GM12874 (cell line): ENCODE measurements around the gene L3MBTL4.

Source experiments
- CTCF ChIP-seq: IDR thresholded peaks from 2 replicates; pipeline ENCODE4 v1.5.1; 2011; ENCODE audit warnings: low read depth, mild to moderate bottlenecking, control low read depth, low read length, moderate library complexity; ENCODE audit not compliant: insufficient read depth

L3MBTL4 gene

GRCh38 chr18:6239716-6240115 is 175.0 kb downstream of the L3MBTL4 start:
- TF ChIP-seq CTCF: no peak

DNA sequence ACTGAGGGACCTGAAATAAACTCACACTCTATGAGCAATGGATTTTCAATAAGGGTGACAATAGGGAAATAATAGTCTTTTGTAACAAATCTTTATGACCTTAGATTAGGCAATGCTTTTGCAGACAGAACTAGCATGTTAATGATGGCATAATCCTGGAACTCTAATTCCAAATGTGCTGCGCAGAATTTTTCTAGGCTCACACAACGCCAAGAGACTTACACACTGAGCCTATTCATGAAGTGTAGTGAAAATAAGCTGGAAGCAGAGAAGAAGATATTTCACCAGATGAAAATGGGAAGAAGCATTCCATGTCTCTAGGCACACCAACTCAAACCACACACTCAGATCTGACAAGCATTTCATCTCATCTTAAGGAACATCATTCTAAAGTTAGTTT is 178.5 kb downstream of the L3MBTL4 start:
- TF ChIP-seq CTCF: no peak

DNA sequence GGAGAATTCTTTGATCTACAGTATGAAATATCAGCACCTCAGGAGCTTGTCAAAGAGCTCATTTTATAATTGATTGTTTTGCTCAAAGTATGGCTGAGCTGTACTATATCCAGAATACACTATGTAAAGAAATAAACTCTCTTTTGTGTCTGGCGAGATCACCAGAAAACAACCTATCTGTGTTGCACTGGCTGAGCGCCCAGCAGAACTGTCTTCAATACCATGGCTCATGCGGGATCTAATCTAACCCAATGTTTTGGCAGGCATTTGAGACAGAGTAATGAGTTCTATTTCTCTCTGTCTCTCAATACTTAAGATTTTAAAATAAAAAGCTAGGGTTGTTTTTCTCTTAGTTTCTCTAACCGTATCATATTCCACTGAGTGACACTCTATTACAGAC is 192.4 kb downstream of the L3MBTL4 start:
- no peak for TF ChIP-seq CTCF

DNA sequence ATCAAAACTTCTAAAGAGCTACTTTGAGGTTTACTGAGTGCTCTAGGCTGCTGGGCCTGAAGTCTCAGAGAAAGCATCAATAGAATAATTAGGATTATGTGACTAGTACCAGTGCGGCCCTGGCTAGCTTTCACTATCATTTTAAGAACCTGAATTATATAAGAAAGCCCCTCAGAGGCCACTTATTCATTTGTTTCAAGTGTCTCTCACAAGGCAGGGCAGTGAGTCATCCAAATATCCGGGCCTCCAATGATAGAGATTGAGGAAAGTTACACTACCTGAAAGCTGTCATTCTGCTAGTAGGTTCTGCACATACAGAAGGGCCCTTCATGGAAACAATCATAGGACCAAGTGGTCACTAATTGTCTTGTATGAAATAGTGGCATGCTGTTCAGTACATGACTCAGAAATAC is 193.1 kb downstream of the L3MBTL4 start:
- TF ChIP-seq CTCF: no peak

DNA sequence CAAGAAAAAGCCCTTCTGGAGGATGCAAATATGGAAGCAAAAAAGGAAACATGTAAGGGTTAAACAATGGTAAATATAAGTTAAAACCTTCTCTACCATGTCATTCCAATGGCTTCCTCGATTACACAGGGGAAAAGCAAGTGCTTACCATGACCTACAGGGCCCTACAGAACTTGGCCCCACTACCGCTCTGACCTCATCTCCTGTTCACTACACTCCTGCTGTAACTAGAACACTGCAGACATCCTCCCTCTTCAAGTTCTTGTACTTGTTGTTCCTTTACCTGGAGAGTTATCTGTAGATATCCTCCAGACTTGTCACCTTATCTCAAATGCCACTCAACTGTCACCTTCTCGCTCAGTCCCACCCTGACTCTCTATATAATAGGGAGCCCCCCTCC is 194.6 kb downstream of the L3MBTL4 start:
- no peak for TF ChIP-seq CTCF

- peak; percentile 73; the same call in 1 of the 2 replicates for TF ChIP-seq CTCF
Observed at GRCh38 chr18:6219116-6219717, 195.5 kb downstream of the L3MBTL4 start.

- no peak for TF ChIP-seq CTCF
Observed at GRCh38 chr18:6215888-6216287, 198.8 kb downstream of the L3MBTL4 start.
